Endothelial cell of umbilical vein (primary cell): ENCODE results near the gene WEE2. TPM values are rescaled to one million over a fixed set of nuclear protein-coding genes. Genes with fewer than 3 reads are reported as not detected.

ENCODE experiments used
- BruUV-seq: library from RNA; stranded (reverse); fragments of 400-500 nt; replicated peaks from 2 replicates; lab custom pipeline; 2021; lab: Mats Ljungman, UMichigan
- CTCF ChIA-PET: fragments of 300-600, 350-600 bp; sonication (Branson Sonifier 250); formaldehyde crosslinking; loops from one replicate; lab custom pipeline; 2021; ENCODE audit warnings: antibody characterized with exemption, inconsistent platforms; lab: Charles Lee
- POLR2A ChIA-PET: fragments of 300-600, 350-600 bp; sonication (Branson Sonifier 250); formaldehyde crosslinking; loops from one replicate; lab custom pipeline; 2021; ENCODE audit warnings: antibody characterized with exemption, inconsistent platforms; lab: Charles Lee
- DNase-seq: peaks from one replicate; pipeline ENCODE4 v3.0.0-alpha.2; 2011; ENCODE audit warnings: low read depth, low spot score
- FAIRE-seq: peaks from 2 replicates; lab custom pipeline; 2011; peaks lifted over from hg19 to GRCh38; lab: Jason Lieb, UNC
- H2AFZ ChIP-seq: 2 replicates; pipeline ENCODE4 v1.6.0; 2012; ENCODE audit warnings: low read depth, low read length, control low read depth, inconsistent platforms
- H3K27ac ChIP-seq: 2 replicates; pipeline ENCODE4 v1.5.1; 2011; ENCODE audit warnings: low read depth, mild to moderate bottlenecking, control low read depth, low read length, moderate library complexity; ENCODE audit not compliant: insufficient read depth
- H3K27me3 ChIP-seq, 2 experiments: 2 replicates each; pipeline versions ENCODE4 v1.6.0 to v1.6.1; 2011; ENCODE audit warnings: low read length in 2 of 2, mixed read lengths in 1 of 2; ENCODE audit not compliant: control insufficient read depth in 2 of 2, insufficient read depth in 2 of 2
- H3K36me3 ChIP-seq, 2 experiments: 2 replicates in 1 of 2; 3 replicates in 1 of 2; pipeline ENCODE4 v1.5.1; 2011; ENCODE audit warnings: low read length in 2 of 2, mild to moderate bottlenecking in 1 of 2, moderate library complexity in 1 of 2; ENCODE audit not compliant: control insufficient read depth in 2 of 2, insufficient read depth in 2 of 2; ENCODE audit errors: extremely low read depth in 1 of 2
- H3K4me1 ChIP-seq: 3 replicates; pipeline ENCODE4 v1.5.1; 2011; ENCODE audit warnings: mild to moderate bottlenecking, low read length; ENCODE audit not compliant: control insufficient read depth, insufficient read depth; ENCODE audit errors: extremely low read depth
- H3K4me2 ChIP-seq: 2 replicates; pipeline ENCODE4 v1.6.1; 2011; ENCODE audit warnings: low read length, control low read depth, mixed read lengths; ENCODE audit not compliant: insufficient read depth
- H3K4me3 ChIP-seq, 3 experiments: fragments of 200-600 bp in 1 of 3; sonication (generic), shearing (Covaris generic) in 1 of 3; replicated peaks in 1 of 3; 2 replicates each; pipeline ENCODE4 v1.5.1; 2011 to 2016; ENCODE audit warnings: control low read depth in 3 of 3, low read length in 3 of 3, mild to moderate bottlenecking in 2 of 3, inconsistent platforms in 1 of 3, low read depth in 1 of 3, moderate library complexity in 1 of 3; ENCODE audit not compliant: insufficient read depth in 1 of 3
- H3K79me2 ChIP-seq: 2 replicates; pipeline ENCODE4 v1.6.0; 2012; ENCODE audit warnings: low read length, inconsistent platforms; ENCODE audit not compliant: control insufficient read depth, insufficient read depth
- H3K9ac ChIP-seq: replicated peaks from 2 replicates; pipeline ENCODE3; 2011; ENCODE audit warnings: low read length, control low read depth; ENCODE audit not compliant: insufficient read depth; ENCODE audit errors: extremely low read depth
- H3K9me1 ChIP-seq: replicated peaks from 3 replicates; pipeline ENCODE4 v1.6.0; 2011; ENCODE audit warnings: mild to moderate bottlenecking, low read length; ENCODE audit not compliant: control insufficient read depth, insufficient read depth; ENCODE audit errors: extremely low read depth
- H3K9me3 ChIP-seq: replicated peaks from 2 replicates; pipeline ENCODE4 v1.5.1; 2012; ENCODE audit warnings: low read length, inconsistent platforms; ENCODE audit not compliant: control insufficient read depth, insufficient read depth
- H4K20me1 ChIP-seq: replicated peaks from 2 replicates; pipeline ENCODE3; 2011; ENCODE audit warnings: mild to moderate bottlenecking, low read length; ENCODE audit not compliant: control insufficient read depth, insufficient read depth; ENCODE audit errors: extremely low read depth
- CTCF ChIP-seq, 2 donors: IDR thresholded peaks; 1 replicate in 1 of 2; 2 replicates in 1 of 2; pipeline ENCODE4 v1.5.1; 2011; ENCODE audit warnings: low read length in 2 of 2, mild to moderate bottlenecking in 2 of 2, moderate library complexity in 2 of 2, control low read depth in 1 of 2, inconsistent platforms in 1 of 2, low read depth in 1 of 2; ENCODE audit not compliant: insufficient read depth in 1 of 2; ENCODE audit errors: extremely low read depth in 1 of 2
- EZH2 ChIP-seq: IDR thresholded peaks from 2 replicates; pipeline ENCODE4 v1.6.1; 2012; ENCODE audit warnings: borderline replicate concordance, low read depth, mild to moderate bottlenecking, moderate library complexity, low read length, inconsistent platforms; ENCODE audit not compliant: severe bottlenecking
- FOS ChIP-seq: IDR thresholded peaks from 2 replicates; pipeline ENCODE4 v1.6.1; 2011; ENCODE audit warnings: mild to moderate bottlenecking, low read length, moderate library complexity, borderline replicate concordance; ENCODE audit not compliant: insufficient read depth
- GATA2 ChIP-seq: IDR thresholded peaks from 2 replicates; pipeline ENCODE4 v1.7.0; 2011; ENCODE audit warnings: low read depth, mild to moderate bottlenecking, moderate library complexity, mixed read lengths, low read length; ENCODE audit not compliant: insufficient read length, insufficient read depth
- JUN ChIP-seq: IDR thresholded peaks from 2 replicates; pipeline ENCODE4 v1.6.1; 2011; ENCODE audit warnings: borderline replicate concordance, low read depth; ENCODE audit not compliant: insufficient read length, insufficient read depth
- MAX ChIP-seq: IDR thresholded peaks from 2 replicates; pipeline ENCODE4 v1.6.1; 2011; ENCODE audit not compliant: insufficient read depth, insufficient read length
- MYC ChIP-seq: IDR thresholded peaks from one replicate; pipeline ENCODE4 v1.6.1; 2011; ENCODE audit warnings: mild to moderate bottlenecking, low read depth, low read length
- POLR2A ChIP-seq: IDR thresholded peaks from 2 replicates; pipeline ENCODE4 v1.6.1; 2012; ENCODE audit warnings: low read depth, mild to moderate bottlenecking, control low read depth, low read length
- POLR2AphosphoS5 ChIP-seq: IDR thresholded peaks from 2 replicates; pipeline ENCODE4 v1.6.1; 2012; ENCODE audit warnings: low read depth, mild to moderate bottlenecking, control low read depth, low read length, moderate library complexity; ENCODE audit not compliant: insufficient read depth
- dilution Hi-C: fragments of 300-500 bp; cut with MboI; formaldehyde crosslinking; loops from one replicate; pipeline ENCODE4 v1.15.0; 2019; ENCODE audit warnings: low sequenced_read_pairs; ENCODE audit not compliant: extremely low pct_ligation_motif_present
- intact Hi-C: fragments of 100-400 bp; cut with micrococcal nuclease; formaldehyde crosslinking; loops from one replicate; pipeline ENCODE4 v1.10.0; 2022
- polyA plus RNA-seq, 4 experiments: library from polyadenylated mRNA; depleted of rRNA in 3 of 4; stranded (reverse) in 3 of 4; unstranded in 1 of 4; fragments of >200 nt; gene quantifications; 2 replicates each; pipeline versions ENCODE4 v1.2.1 to v1.2.3, GENCODE V29; 2011 to 2012; ENCODE audit warnings: missing spikeins in 1 of 4
- total RNA-seq: library from RNA; stranded (reverse); gene quantifications from 2 replicates; pipeline ENCODE4 v1.2.3, GENCODE V29; 2021

The WEE2 gene
- total and polyA plus RNA-seq, 2 donors (not counting 3 experiments of a cell fraction or from before 2014, with no cell fraction given): not detected

- H3K27ac ChIP-seq: no peak overlapping the region
- FAIRE-seq (no peak), DNase-seq (no peak)
- H3K4me3 ChIP-seq: no peak overlapping the region
- H3K4me2 ChIP-seq: no peak overlapping the region
- no peaks in the 10 kb centered on the region for H3K79me2 ChIP-seq
- peaks cover 8 to 9% of the 10 kb centered on the region in 2 experiments for H3K27me3 ChIP-seq
- POLR2A ChIA-PET: no interaction called here
- H3K9me1 ChIP-seq: no peaks in the 10 kb centered on the region
- intact Hi-C loops: no loop called here
- dilution Hi-C loops: no loop called here
- H3K4me1 ChIP-seq: no peaks in the 10 kb centered on the region
- no peak overlapping the region for H2AFZ ChIP-seq
- no peak overlapping the region for H3K9ac ChIP-seq
- CTCF ChIA-PET: interaction anchor here (0.6 to 3.9 kb wide), 6 partner anchors 8 to 76 kb away, joined by 3 to 36 read pairs (median 6); partner anchors contain the start of gene DENND11
- no TSS peak for BruUV-seq
- no peaks in the 10 kb centered on the region for H3K9me3 ChIP-seq
- H3K36me3 ChIP-seq: no peaks in the 10 kb centered on the region
- H4K20me1 ChIP-seq: no peaks in the 10 kb centered on the region
- TF ChIP-seq EZH2: no peak
- TF ChIP-seq POLR2A: no peak
- TF ChIP-seq MAX: no peak
- no peak for TF ChIP-seq GATA2
- no peak for TF ChIP-seq POLR2AphosphoS5
- no peak for TF ChIP-seq JUN
- no peak for TF ChIP-seq MYC
- TF ChIP-seq CTCF (IDR thresholded peaks at IDR 0.05; ENCODE audit: extremely low read depth in 1 of 2, insufficient read depth in 1 of 2, low read depth in 1 of 2, low read length in 2 of 2): no peak
- TF ChIP-seq FOS: no peak
Observed at GRCh38 chr7:141709749-141710148, 1.6 kb downstream of the WEE2 start.
